IMR-90 (cell line): ENCODE results near the gene POU2F1. TPM values are rescaled to one million over a fixed set of nuclear protein-coding genes. Genes with fewer than 3 reads are reported as not detected.

Source experiments
- ATAC-seq: fragments of 200-7000 bp; cut with Tn5 transposase; 2 replicates; pipeline ENCODE4 v1.9.1; 2020; ENCODE audit warnings: low read depth, mild to moderate bottlenecking, moderate library complexity
- BruUV-seq: library from RNA; stranded (reverse); fragments of 400-500 nt; replicated peaks from 2 replicates; lab custom pipeline; 2021; lab: Mats Ljungman, UMichigan
- CTCF ChIA-PET: fragments of 300-600 bp; formaldehyde crosslinking; extraction: SDS; loops from one replicate; lab custom pipeline; 2021; ENCODE audit warnings: antibody characterized with exemption; lab: Yijun Ruan, JAX
- POLR2A ChIA-PET: fragments of 300-600 bp; sonication (Branson Sonifier 250); formaldehyde crosslinking; loops from one replicate; lab custom pipeline; 2022; ENCODE audit warnings: antibody characterized with exemption; ENCODE audit not compliant: unreplicated experiment; lab: Charles Lee
- DNase-seq: peaks from one replicate; pipeline ENCODE4 v3.0.0; 2013
- H2AFZ ChIP-seq: replicated peaks from 2 replicates; pipeline ENCODE3; 2013; ENCODE audit warnings: low read length, mild to moderate bottlenecking; ENCODE audit not compliant: poor library complexity
- H2AK5ac ChIP-seq: 2 replicates; pipeline ENCODE4 v1.6.1; 2013; ENCODE audit warnings: low read depth, low read length, inconsistent platforms
- H2AK9ac ChIP-seq: replicated peaks from 2 replicates; pipeline ENCODE3; 2013; ENCODE audit warnings: mild to moderate bottlenecking, low read depth, low read length, moderate library complexity; ENCODE audit not compliant: poor library complexity
- H2BK120ac ChIP-seq: 2 replicates; pipeline ENCODE4 v1.6.1; 2013; ENCODE audit warnings: low read depth, low read length, inconsistent platforms
- H2BK15ac ChIP-seq: 3 replicates; pipeline ENCODE4 v1.6.1; 2013; ENCODE audit warnings: low read depth, low read length, inconsistent platforms
- H2BK20ac ChIP-seq: 2 replicates; pipeline ENCODE4 v1.6.1; 2013; ENCODE audit warnings: low read depth, mild to moderate bottlenecking, inconsistent platforms, low read length, moderate library complexity
- H2BK5ac ChIP-seq: 2 replicates; pipeline ENCODE4 v1.6.1; 2013; ENCODE audit warnings: mild to moderate bottlenecking, low read depth, low read length, inconsistent platforms; ENCODE audit not compliant: poor library complexity, severe bottlenecking
- H3K14ac ChIP-seq: replicated peaks from 2 replicates; pipeline ENCODE4 v1.6.1; 2013; ENCODE audit warnings: low read depth, low read length, inconsistent platforms
- H3K18ac ChIP-seq: 2 replicates; pipeline ENCODE4 v1.6.1; 2013; ENCODE audit warnings: low read depth, low read length, control low read depth
- H3K23ac ChIP-seq: 2 replicates; pipeline ENCODE4 v1.6.1; 2013; ENCODE audit warnings: low read depth, low read length, inconsistent platforms
- H3K27ac ChIP-seq: 2 replicates; pipeline ENCODE4 v1.5.1; 2013; ENCODE audit warnings: mild to moderate bottlenecking, control low read depth, low read length; ENCODE audit not compliant: insufficient read depth
- H3K27me3 ChIP-seq: 2 replicates; pipeline ENCODE4 v1.6.1; 2013; ENCODE audit warnings: low read length; ENCODE audit not compliant: control insufficient read depth, insufficient read depth
- H3K36me3 ChIP-seq: 2 replicates; pipeline ENCODE4 v1.6.1; 2013; ENCODE audit warnings: low read length, mixed read lengths; ENCODE audit not compliant: control insufficient read depth, insufficient read depth
- H3K4ac ChIP-seq: 2 replicates; pipeline ENCODE4 v1.6.1; 2013; ENCODE audit warnings: low read depth, low read length, inconsistent platforms
- H3K4me1 ChIP-seq: 2 replicates; pipeline ENCODE4 v1.6.1; 2013; ENCODE audit warnings: low read length, mixed read lengths; ENCODE audit not compliant: control insufficient read depth, insufficient read depth
- H3K4me2 ChIP-seq: 2 replicates; pipeline ENCODE4 v1.6.1; 2013; ENCODE audit warnings: low read depth, mild to moderate bottlenecking, control low read depth, low read length, moderate library complexity
- H3K4me3 ChIP-seq: 2 replicates; pipeline ENCODE4 v1.5.1; 2013; ENCODE audit warnings: low read depth, mild to moderate bottlenecking, control low read depth, low read length, moderate library complexity; ENCODE audit not compliant: insufficient read depth
- H3K56ac ChIP-seq: 2 replicates; pipeline ENCODE4 v1.6.1; 2013; ENCODE audit warnings: low read length, inconsistent platforms; ENCODE audit not compliant: insufficient read depth; ENCODE audit errors: extremely low read depth
- H3K79me1 ChIP-seq, 2 experiments: 2 replicates each; pipeline ENCODE4 v1.6.1; 2013; ENCODE audit warnings: low read length in 2 of 2, inconsistent platforms in 1 of 2, low read depth in 1 of 2
- H3K9ac ChIP-seq: 2 replicates; pipeline ENCODE4 v1.6.1; 2013; ENCODE audit warnings: low read depth, low read length, control low read depth
- H3K9me1 ChIP-seq: 2 replicates; pipeline ENCODE4 v1.6.1; 2013; ENCODE audit warnings: low read length, inconsistent platforms; ENCODE audit not compliant: insufficient read depth
- H3K9me3 ChIP-seq: 2 replicates; pipeline ENCODE4 v1.6.1; 2013; ENCODE audit warnings: low read length; ENCODE audit not compliant: control insufficient read depth, insufficient read depth
- H4K20me1 ChIP-seq: 2 replicates; pipeline ENCODE4 v1.6.1; 2013; ENCODE audit warnings: low read length, inconsistent platforms; ENCODE audit not compliant: insufficient read depth
- H4K5ac ChIP-seq: 2 replicates; pipeline ENCODE4 v1.6.1; 2013; ENCODE audit warnings: mild to moderate bottlenecking, low read depth, low read length, control low read depth
- H4K8ac ChIP-seq, 2 experiments: 2 replicates each; pipeline ENCODE4 v1.6.1; 2013; ENCODE audit warnings: low read depth in 2 of 2, low read length in 2 of 2, control low read depth in 1 of 2, inconsistent platforms in 1 of 2
- H4K91ac ChIP-seq: 2 replicates; pipeline ENCODE4 v1.6.1; 2013; ENCODE audit warnings: low read depth, low read length, inconsistent platforms; ENCODE audit not compliant: insufficient read depth
- CTCF ChIP-seq: conservative IDR thresholded peaks from 2 replicates; pipeline ENCODE4 v1.5.1; 2012; ENCODE audit warnings: mild to moderate bottlenecking, low read depth, low read length, improper control_type of control experiment
- MAZ ChIP-seq: IDR thresholded peaks from 2 replicates; pipeline ENCODE4 v1.6.1; 2012; ENCODE audit warnings: low read depth, mild to moderate bottlenecking, low read length, improper control_type of control experiment, moderate library complexity, borderline replicate concordance
- MXI1 ChIP-seq: IDR thresholded peaks from 2 replicates; pipeline ENCODE4 v1.6.1; 2012; ENCODE audit warnings: low read depth, mild to moderate bottlenecking, low read length, moderate library complexity, borderline replicate concordance
- RAD21 ChIP-seq: IDR thresholded peaks from 2 replicates; pipeline ENCODE4 v1.6.1; 2012; ENCODE audit warnings: low read length, improper control_type of control experiment
- USF2 ChIP-seq: fragments of 150-350 bp; IDR thresholded peaks from 2 replicates; pipeline ENCODE4 v1.6.1; 2017; ENCODE audit warnings: mild to moderate bottlenecking, antibody characterized with exemption, low read length, low read depth
- WGBS, 2 experiments: methylation state at CpG; one replicate each; pipeline versions ENCODE4 v1.1.5 to v1.1.7; 2013; ENCODE audit warnings: missing lambda C conversion rate in 2 of 2; ENCODE audit not compliant: insufficient read length in 1 of 2; ENCODE audit errors: extremely low coverage in 2 of 2; 5-methylcytosine and 5-hydroxymethylcytosine counted together
- dilution Hi-C: fragments of 300-500 bp; cut with HindIII; formaldehyde crosslinking; loops from one replicate; pipeline ENCODE4 v1.14.3; 2018; ENCODE audit warnings: low sequenced_read_pairs; ENCODE audit not compliant: unreplicated experiment
- in situ Hi-C: fragments of 300-500 bp; cut with MboI; formaldehyde crosslinking; loops from 3 replicates; pipeline ENCODE4 v1.14.3; 2019; ENCODE audit warnings: low sequenced_read_pairs, inconsistent platforms, mixed read lengths
- intact Hi-C: fragments of 100-400 bp; cut with micrococcal nuclease; formaldehyde crosslinking; loops from 2 replicates; pipeline ENCODE4 v1.10.0; 2022
- polyA plus RNA-seq, 3 experiments: library from polyadenylated mRNA; depleted of rRNA; stranded (reverse); fragments of >200 nt; gene quantifications; 2 replicates each; pipeline ENCODE4 v1.2.3, GENCODE V29; 2012; ENCODE audit warnings: low replicate concordance in 1 of 3
- total RNA-seq: library from RNA; depleted of rRNA; stranded (reverse); fragments of >200 nt; gene quantifications from 2 replicates; pipeline ENCODE4 v1.2.3, GENCODE V29; 2012
- TF ChIP-seq, protein P1 (sequence below): fragments of 150-350 bp; IDR thresholded peaks from 2 replicates; pipeline ENCODE4 v1.6.1; 2016; ENCODE audit warnings: low read depth, mild to moderate bottlenecking, low read length, moderate library complexity, borderline replicate concordance

The POU2F1 gene
- total and polyA plus RNA-seq, 2 of the 4 experiments (the other 2 are of a cell fraction): 1.2 to 3.4 TPM

- ChIA-PET POLR2A (no interaction called here), CTCF (no interaction called here)
- H2BK15ac ChIP-seq: no peak overlapping the region
- in situ Hi-C loops: no loop called here
- TF ChIP-seq CTCF (no peak), RAD21 (no peak), MAZ (no peak), USF2 (no peak), MXI1 (no peak)
- TF ChIP-seq, protein P1, sequence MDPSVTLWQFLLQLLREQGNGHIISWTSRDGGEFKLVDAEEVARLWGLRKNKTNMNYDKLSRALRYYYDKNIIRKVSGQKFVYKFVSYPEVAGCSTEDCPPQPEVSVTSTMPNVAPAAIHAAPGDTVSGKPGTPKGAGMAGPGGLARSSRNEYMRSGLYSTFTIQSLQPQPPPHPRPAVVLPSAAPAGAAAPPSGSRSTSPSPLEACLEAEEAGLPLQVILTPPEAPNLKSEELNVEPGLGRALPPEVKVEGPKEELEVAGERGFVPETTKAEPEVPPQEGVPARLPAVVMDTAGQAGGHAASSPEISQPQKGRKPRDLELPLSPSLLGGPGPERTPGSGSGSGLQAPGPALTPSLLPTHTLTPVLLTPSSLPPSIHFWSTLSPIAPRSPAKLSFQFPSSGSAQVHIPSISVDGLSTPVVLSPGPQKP: no peak
- dilution Hi-C loops: no loop called here
- no peak overlapping the region for H3K14ac ChIP-seq
- no peak overlapping the region for H3K23ac ChIP-seq
- H2AK9ac ChIP-seq: no peak overlapping the region
- no peaks in the 10 kb centered on the region for H3K9me1 ChIP-seq
- no TSS peak for BruUV-seq
- H3K4me3 ChIP-seq: no peak overlapping the region
- no peak overlapping the region for H3K56ac ChIP-seq
- no peak overlapping the region for H3K4me2 ChIP-seq
- no peak overlapping the region for H3K27ac ChIP-seq
- H2AFZ ChIP-seq: no peak overlapping the region
- H3K9ac ChIP-seq: no peak overlapping the region
- no peaks in the 10 kb centered on the region for H3K27me3 ChIP-seq
- no CpG with 5 or more reads among the region's 1 CpG for WGBS, 2 experiments
- H4K8ac ChIP-seq: no peak overlapping the region; a peak in 1 of 4 replicates
- DNase-seq (no peak), ATAC-seq (no peak)
- H3K9me3 ChIP-seq: no peaks in the 10 kb centered on the region
- H3K4me1 ChIP-seq: no peaks in the 10 kb centered on the region
- H2BK20ac ChIP-seq: no peak overlapping the region
- intact Hi-C loops: no loop called here
- no peak overlapping the region for H2AK5ac ChIP-seq
- no peak overlapping the region for H2BK5ac ChIP-seq
- H4K20me1 ChIP-seq: no peaks in the 10 kb centered on the region
- H4K91ac ChIP-seq: no peak overlapping the region
- H2BK120ac ChIP-seq: no peak overlapping the region
- no peak overlapping the region for H3K4ac ChIP-seq
- no peak overlapping the region for H3K18ac ChIP-seq
- peaks cover 13% of the 10 kb centered on the region for H3K36me3 ChIP-seq
- no peaks in the 10 kb centered on the region for H3K79me1 ChIP-seq
- no peak overlapping the region for H4K5ac ChIP-seq
Observed at GRCh38 chr1:167416506-167416905, 195.8 kb downstream of the POU2F1 start.
